HepG2 (cell line): Measurements from ENCODE around the gene ZNF575. TPM values are rescaled to one million over a fixed set of nuclear protein-coding genes. Genes with fewer than 3 reads are reported as not detected.

Experiments used
- ATAC-seq: fragments of 200-7000 bp; cut with Tn5 transposase; 3 replicates; pipeline ENCODE4 v1.9.1; 2020; ENCODE audit warnings: mild to moderate bottlenecking, moderate library complexity
- BruUV-seq: library from RNA; stranded (reverse); fragments of 400-500 nt; replicated peaks from 2 replicates; lab custom pipeline; 2021; lab: Mats Ljungman, UMichigan
- CTCF ChIA-PET: fragments of 300-600 bp; formaldehyde crosslinking; extraction: SDS; loops from one replicate; lab custom pipeline; 2021; ENCODE audit warnings: low total read pairs, inconsistent platforms, low intra/inter-chr PET ratio; lab: Yijun Ruan, JAX
- POLR2A ChIA-PET: fragments of 350-600 bp; sonication (Branson Sonifier 250); formaldehyde crosslinking; loops from one replicate; lab custom pipeline; 2020; ENCODE audit warnings: antibody characterized with exemption, inconsistent platforms; lab: Yijun Ruan, JAX
- DNase-seq: peaks from one replicate; pipeline ENCODE4 v3.0.0-alpha.2; 2015; ENCODE audit warnings: low spot score
- FAIRE-seq: peaks from 3 replicates; lab custom pipeline; 2011; peaks lifted over from hg19 to GRCh38; lab: Jason Lieb, UNC
- H2AFZ ChIP-seq: one replicate; pipeline ENCODE4 v1.6.1; 2011; ENCODE audit warnings: low read length, inconsistent platforms
- H3K27ac ChIP-seq: fragments of 300-600 bp; 3 replicates; pipeline ENCODE4 v1.8.0; 2011; ENCODE audit warnings: mixed run types, mild to moderate bottlenecking, mixed read lengths, low read length, inconsistent platforms; ENCODE audit not compliant: insufficient read depth; ENCODE audit errors: extremely low read length
- H3K27me3 ChIP-seq, 2 experiments: fragments of 200-600 bp in 1 of 2; 2 replicates in 1 of 2; 3 replicates in 1 of 2; pipeline versions ENCODE4 v1.6.0 to v1.8.0; 2011; ENCODE audit warnings: low read length in 2 of 2, mild to moderate bottlenecking in 2 of 2, moderate library complexity in 2 of 2, inconsistent platforms in 1 of 2; ENCODE audit not compliant: insufficient read depth in 2 of 2, control insufficient read depth in 1 of 2
- H3K36me3 ChIP-seq, 2 experiments: fragments of 200-600 bp in 1 of 2; replicated peaks in 1 of 2; 2 replicates in 1 of 2; 3 replicates in 1 of 2; pipeline versions ENCODE4 v1.5.1 to v1.8.0; 2011; ENCODE audit warnings: low read length in 2 of 2, inconsistent platforms in 1 of 2; ENCODE audit not compliant: insufficient read depth in 2 of 2, control insufficient read depth in 1 of 2
- H3K4me1 ChIP-seq: 2 replicates; pipeline ENCODE4 v1.5.1; 2012; ENCODE audit warnings: low read length, inconsistent platforms; ENCODE audit not compliant: insufficient read depth
- H3K4me2 ChIP-seq: 2 replicates; pipeline ENCODE4 v1.6.0; 2011; ENCODE audit warnings: low read depth, low read length, inconsistent platforms
- H3K4me3 ChIP-seq, 3 experiments: fragments of 200-600 bp in 1 of 3; sonication (generic), shearing (Covaris generic) in 1 of 3; replicated peaks in 1 of 3; 2 replicates each; pipeline ENCODE4 v1.5.1; 2011 to 2016; ENCODE audit warnings: low read length in 3 of 3, inconsistent platforms in 2 of 3, low read depth in 2 of 3, mild to moderate bottlenecking in 2 of 3, control low read depth in 1 of 3, mixed read lengths in 1 of 3; ENCODE audit not compliant: insufficient read depth in 1 of 3
- H3K79me2 ChIP-seq: one replicate; pipeline ENCODE4 v1.6.1; 2011; ENCODE audit warnings: low read length, inconsistent platforms; ENCODE audit not compliant: insufficient read depth
- H3K9ac ChIP-seq: 2 replicates; pipeline ENCODE4 v1.6.0; 2011; ENCODE audit warnings: mild to moderate bottlenecking, low read depth, low read length, inconsistent platforms; ENCODE audit not compliant: insufficient read depth
- H3K9me3 ChIP-seq: 2 replicates; pipeline ENCODE4 v1.5.1; 2012; ENCODE audit warnings: mild to moderate bottlenecking, low read length
- H4K20me1 ChIP-seq: 2 replicates; pipeline ENCODE4 v1.6.0; 2011; ENCODE audit warnings: inconsistent platforms, mild to moderate bottlenecking, low read length, moderate library complexity; ENCODE audit not compliant: insufficient read depth
- NR1H2 ChIP-seq: sonication (generic); formaldehyde crosslinking; IDR thresholded peaks from 2 replicates; pipeline ENCODE4 v1.8.1; 2022; ENCODE audit warnings: low read depth, missing genetic modification reagents, borderline replicate concordance
- PAF1 ChIP-seq: IDR thresholded peaks from 2 replicates; pipeline ENCODE4 v1.6.1; 2016; ENCODE audit warnings: missing genetic modification reagents, missing compliant biosample characterization
- PREB ChIP-seq: sonication (generic); formaldehyde crosslinking; IDR thresholded peaks from 2 replicates; pipeline ENCODE4 v1.4.0; 2020; ENCODE audit warnings: missing genetic modification reagents
- SALL2 ChIP-seq: sonication (generic); formaldehyde crosslinking; IDR thresholded peaks from 2 replicates; pipeline ENCODE4 v1.8.1; 2023; ENCODE audit warnings: mild to moderate bottlenecking, missing genetic modification reagents, inconsistent platforms
- SNAPC2 ChIP-seq: sonication (generic); formaldehyde crosslinking; IDR thresholded peaks from 2 replicates; pipeline ENCODE4 v1.8.1; 2022; ENCODE audit warnings: mild to moderate bottlenecking, missing genetic modification reagents
- TOPORS ChIP-seq: sonication (generic); formaldehyde crosslinking; IDR thresholded peaks from 2 replicates; pipeline ENCODE4 v1.8.0; 2023; ENCODE audit warnings: mild to moderate bottlenecking, missing genetic modification reagents
- YEATS4 ChIP-seq: sonication (generic); formaldehyde crosslinking; IDR thresholded peaks from 2 replicates; pipeline ENCODE4 v1.4.0; 2020; ENCODE audit warnings: missing genetic modification reagents, borderline replicate concordance
- ZBED4 ChIP-seq: sonication (generic); formaldehyde crosslinking; IDR thresholded peaks from 2 replicates; pipeline ENCODE4 v1.4.0; 2020; ENCODE audit warnings: missing genetic modification reagents, borderline replicate concordance
- ZNF414 ChIP-seq: sonication (generic); formaldehyde crosslinking; IDR thresholded peaks from 2 replicates; pipeline ENCODE4 v1.5.0; 2020; ENCODE audit warnings: missing genetic modification reagents
- ZNF589 ChIP-seq: sonication (generic); formaldehyde crosslinking; conservative IDR thresholded peaks from 2 replicates; pipeline ENCODE4 v1.8.0; 2022; ENCODE audit warnings: mild to moderate bottlenecking, moderate library complexity, missing genetic modification reagents
- ZNF629 ChIP-seq: sonication (generic); formaldehyde crosslinking; conservative IDR thresholded peaks from 2 replicates; pipeline ENCODE4 v1.5.0; 2020; ENCODE audit warnings: missing genetic modification reagents
- ZNF768 ChIP-seq: sonication (generic); formaldehyde crosslinking; IDR thresholded peaks from 2 replicates; pipeline ENCODE4 v1.4.0; 2020; ENCODE audit warnings: missing genetic modification reagents
- WGBS: methylation state at CpG from one replicate; pipeline ENCODE4 v1.1.6; 2017; ENCODE audit warnings: low lambda C conversion rate; 5-methylcytosine and 5-hydroxymethylcytosine counted together
- in situ Hi-C: cut with HindIII; loops from 2 replicates; pipeline ENCODE4 v1.10.0; 2017; ENCODE audit warnings: low pct_unique_long_range_greater_than_20kb; ENCODE audit not compliant: extremely low pct_ligation_motif_present
- intact Hi-C: fragments of 100-400 bp; cut with micrococcal nuclease; formaldehyde crosslinking; loops from one replicate; pipeline ENCODE4 v1.10.0; 2022; ENCODE audit not compliant: unreplicated experiment
- polyA plus RNA-seq, 8 experiments: library from polyadenylated mRNA; depleted of rRNA in 3 of 8; stranded (reverse) in 7 of 8; unstranded in 1 of 8; fragments of >200 nt; fragmentation: Illumina TruSeq in 4 of 8; extraction: Trizol in 4 of 8; gene quantifications; 2 replicates each; pipeline versions ENCODE4 v1.2.1 to v1.2.3, GENCODE V29; 2011 to 2016; ENCODE audit warnings: low read depth in 4 of 8, missing spikeins in 1 of 8, mixed read lengths in 1 of 8; ENCODE audit not compliant: insufficient read depth in 1 of 8
- total RNA-seq, 5 experiments: library from RNA; depleted of rRNA; stranded (reverse); fragments of >200 nt; fragmentation: Illumina TruSeq; extraction: Trizol; gene quantifications; 2 replicates each; pipeline ENCODE4 v1.2.3, GENCODE V29; 2016; ENCODE audit warnings: low read depth in 1 of 5

Gene ZNF575
- total and polyA plus RNA-seq, 2 of the 13 experiments (the other 11 are each of a cell fraction or from before 2014, with no cell fraction given) = 0.17 to 0.27 TPM

- 90% methylated on average over 2 of the region's 2 CpGs for WGBS
- FAIRE-seq (no peak), ATAC-seq (no peak), DNase-seq (no peak)
- H3K27ac ChIP-seq = no peak overlapping the region
- H2AFZ ChIP-seq = no peak overlapping the region
- in situ Hi-C loops = no loop called here
- no peak overlapping the region for H3K9ac ChIP-seq
- no peaks in the 10 kb centered on the region for H3K9me3 ChIP-seq
- CTCF ChIA-PET = no interaction called here
- H3K36me3 ChIP-seq = peaks cover 21 to 40% of the 10 kb centered on the region in 2 experiments; a peak in 4 of 5 replicates
- H3K27me3 ChIP-seq = no peaks in the 10 kb centered on the region
- H3K4me2 ChIP-seq = no peak overlapping the region
- no TSS peak for BruUV-seq
- POLR2A ChIA-PET = no interaction called here
- no peaks in the 10 kb centered on the region for H3K79me2 ChIP-seq
- H3K4me3 ChIP-seq = no peak overlapping the region
- H4K20me1 ChIP-seq = no peaks in the 10 kb centered on the region
- no peaks in the 10 kb centered on the region for H3K4me1 ChIP-seq
- peak; percentile 66 for TF ChIP-seq ZNF629 (CRISPR knock-in tag)
- TF ChIP-seq ZNF414 (CRISPR knock-in tag) = no peak
- no peak for TF ChIP-seq ZNF768
- intact Hi-C loops = no loop called here
These were observed 15.7 kb downstream of the ZNF575 start for GRCh38 chr19:43548706-43549105.

- Histone ChIP-seq H3K9ac (no peak overlapping the region), H3K4me2 (no peak overlapping the region), H4K20me1 (no peaks in the 10 kb centered on the region), H2AFZ (no peak overlapping the region), H3K36me3 (peaks cover 18 to 47% of the 10 kb centered on the region in 2 experiments; a peak in 4 of 5 replicates), H3K9me3 (no peaks in the 10 kb centered on the region), H3K4me1 (no peaks in the 10 kb centered on the region), H3K4me3 (no peak overlapping the region), H3K27me3 (no peaks in the 10 kb centered on the region), H3K79me2 (no peaks in the 10 kb centered on the region), H3K27ac (no peak overlapping the region)
- FAIRE-seq = no peak
- ATAC-seq = no peak
- in situ Hi-C loops = no loop called here
- ChIA-PET CTCF (no interaction called here), POLR2A (no interaction called here)
- no peak for DNase-seq
- no TSS peak for BruUV-seq
- intact Hi-C loops = no loop called here
- WGBS = 92% methylated on average over 20 of the region's 23 CpGs
- TF ChIP-seq YEATS4 (CRISPR knock-in tag) (no peak), SALL2 (CRISPR knock-in tag) (no peak), PAF1 (no peak), PREB (CRISPR knock-in tag) (no peak), TOPORS (CRISPR knock-in tag) (no peak), ZNF589 (CRISPR knock-in tag) (no peak), NR1H2 (CRISPR knock-in tag) (no peak), ZBED4 (no peak), SNAPC2 (CRISPR knock-in tag) (no peak)
These were observed 18.6 kb downstream of the ZNF575 start for GRCh38 chr19:43551399-43552197.
